ENCODE measurements around the gene SMAD3.

SMAD3 gene

GRCh38 chr15:67115586-67115969, 50.2 kb downstream of the SMAD3 start:
- no peak for TF ChIP-seq CTCF (conservative IDR thresholded peaks at IDR 0.05; ENCODE audit: low read length)
- no peak for DNase-seq (ENCODE audit: low read depth)
- H3K4me3 ChIP-seq (ENCODE audit: low read length): no peak overlapping the region

- DNase-seq (ENCODE audit: low read depth): no peak
- H3K4me3 ChIP-seq (ENCODE audit: low read length): no peak overlapping the region
- TF ChIP-seq CTCF (conservative IDR thresholded peaks at IDR 0.05; ENCODE audit: low read length): no peak
These were observed 51.3 kb downstream of the SMAD3 start for GRCh38 chr15:67116742-67117141.

GRCh38 chr15:67117370-67117769, 52.0 kb downstream of the SMAD3 start:
- peak; percentile 79 for DNase-seq (ENCODE audit: low read depth)
- no peak for TF ChIP-seq CTCF (conservative IDR thresholded peaks at IDR 0.05; ENCODE audit: low read length)
- H3K4me3 ChIP-seq (ENCODE audit: low read length): no peak overlapping the region

- no peak for TF ChIP-seq CTCF (conservative IDR thresholded peaks at IDR 0.05; ENCODE audit: low read length)
- no peak overlapping the region for H3K4me3 ChIP-seq (ENCODE audit: low read length)
These were observed 53.4 kb downstream of the SMAD3 start for GRCh38 chr15:67118808-67119207.

GRCh38 chr15:67119238-67119846, 53.9 kb downstream of the SMAD3 start:
- no peak for DNase-seq (ENCODE audit: low read depth)
- TF ChIP-seq CTCF (conservative IDR thresholded peaks at IDR 0.05; ENCODE audit: low read length): no peak
- no peak overlapping the region for H3K4me3 ChIP-seq (ENCODE audit: low read length)

More at GRCh38 chr15:67118808-67119207, 53.4 kb downstream of the SMAD3 start:
- DNase-seq (ENCODE audit: low read depth): no peak

GRCh38 chr15:67120009-67120838, 54.8 kb downstream of the SMAD3 start:
- DNase-seq (ENCODE audit: low read depth): no peak
- TF ChIP-seq CTCF (conservative IDR thresholded peaks at IDR 0.05; ENCODE audit: low read length): no peak
- no peak overlapping the region for H3K4me3 ChIP-seq (ENCODE audit: low read length)
